Mammary epithelial cell (primary cell): ENCODE data around the gene MTARC1.

Source experiments
- EZH2 ChIP-seq: IDR thresholded peaks from 2 replicates; pipeline ENCODE4 v1.6.1; 2012; ENCODE audit warnings: low read length, inconsistent platforms, borderline replicate concordance
- TF ChIP-seq, protein P1 (sequence below), 2 donors: IDR thresholded peaks in 1 of 2; conservative IDR thresholded peaks in 1 of 2; 2 replicates each; pipeline ENCODE4 v1.5.1; 2011 to 2012; ENCODE audit warnings: inconsistent platforms in 2 of 2, low read length in 2 of 2, mild to moderate bottlenecking in 2 of 2, control low read depth in 1 of 2, low read depth in 1 of 2; ENCODE audit not compliant: insufficient read depth in 1 of 2; ENCODE audit errors: extremely low read depth in 1 of 2

DNA sequence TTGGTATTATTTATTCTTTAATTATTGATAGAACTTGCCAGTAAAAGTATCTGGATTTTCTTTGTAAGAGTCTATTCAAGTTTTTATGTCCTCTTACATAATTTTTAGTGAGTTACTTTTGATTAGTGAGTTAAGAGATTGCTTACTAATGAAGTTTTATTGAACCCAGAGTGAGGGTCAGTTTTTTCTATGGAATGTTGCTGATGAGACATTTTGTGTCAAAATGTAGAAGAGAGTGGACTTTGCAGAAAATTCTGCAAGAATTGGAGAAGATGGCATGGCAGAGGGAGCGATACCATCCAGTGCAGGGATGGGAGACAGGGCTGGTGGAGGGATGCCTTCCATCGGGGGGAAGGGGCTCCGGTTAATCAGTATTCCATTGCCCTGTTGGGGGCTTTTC lies 27.6 kb upstream of the MTARC1 start:
- TF ChIP-seq EZH2: no peak
- TF ChIP-seq, protein P1, sequence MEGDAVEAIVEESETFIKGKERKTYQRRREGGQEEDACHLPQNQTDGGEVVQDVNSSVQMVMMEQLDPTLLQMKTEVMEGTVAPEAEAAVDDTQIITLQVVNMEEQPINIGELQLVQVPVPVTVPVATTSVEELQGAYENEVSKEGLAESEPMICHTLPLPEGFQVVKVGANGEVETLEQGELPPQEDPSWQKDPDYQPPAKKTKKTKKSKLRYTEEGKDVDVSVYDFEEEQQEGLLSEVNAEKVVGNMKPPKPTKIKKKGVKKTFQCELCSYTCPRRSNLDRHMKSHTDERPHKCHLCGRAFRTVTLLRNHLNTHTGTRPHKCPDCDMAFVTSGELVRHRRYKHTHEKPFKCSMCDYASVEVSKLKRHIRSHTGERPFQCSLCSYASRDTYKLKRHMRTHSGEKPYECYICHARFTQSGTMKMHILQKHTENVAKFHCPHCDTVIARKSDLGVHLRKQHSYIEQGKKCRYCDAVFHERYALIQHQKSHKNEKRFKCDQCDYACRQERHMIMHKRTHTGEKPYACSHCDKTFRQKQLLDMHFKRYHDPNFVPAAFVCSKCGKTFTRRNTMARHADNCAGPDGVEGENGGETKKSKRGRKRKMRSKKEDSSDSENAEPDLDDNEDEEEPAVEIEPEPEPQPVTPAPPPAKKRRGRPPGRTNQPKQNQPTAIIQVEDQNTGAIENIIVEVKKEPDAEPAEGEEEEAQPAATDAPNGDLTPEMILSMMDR (conservative IDR thresholded peaks at IDR 0.05 in 1 of 2, IDR thresholded peaks at IDR 0.05 in 1 of 2; ENCODE audit: extremely low read depth in 1 of 2, insufficient read depth in 1 of 2, low read depth in 1 of 2, low read length in 2 of 2): no peak
